CD4-positive, alpha-beta T cell treated with Interleukin-15 for 4 hours (primary cell): ENCODE results near the gene MRPL48.
"Not testable (repeated sequence)": the region's sequence is repeated elsewhere in the genome, so short reads cannot be mapped to it uniquely, and the experiment has no call there.

ENCODE experiments used
- DNase-seq: peaks from one replicate; pipeline ENCODE4 v3.0.0-alpha.2; 2020; ENCODE audit warnings: low spot score

Gene MRPL48

GRCh38 chr11:73839123-73839457 lies 51.4 kb downstream of the MRPL48 start:
- DNase-seq, result no peak

GRCh38 chr11:73851046-73851764 lies 63.5 kb downstream of the MRPL48 start:
- DNase-seq, result no peak

- no peak for DNase-seq
These were observed 64.4 kb downstream of the MRPL48 start for GRCh38 chr11:73852049-73852448.

DNA sequence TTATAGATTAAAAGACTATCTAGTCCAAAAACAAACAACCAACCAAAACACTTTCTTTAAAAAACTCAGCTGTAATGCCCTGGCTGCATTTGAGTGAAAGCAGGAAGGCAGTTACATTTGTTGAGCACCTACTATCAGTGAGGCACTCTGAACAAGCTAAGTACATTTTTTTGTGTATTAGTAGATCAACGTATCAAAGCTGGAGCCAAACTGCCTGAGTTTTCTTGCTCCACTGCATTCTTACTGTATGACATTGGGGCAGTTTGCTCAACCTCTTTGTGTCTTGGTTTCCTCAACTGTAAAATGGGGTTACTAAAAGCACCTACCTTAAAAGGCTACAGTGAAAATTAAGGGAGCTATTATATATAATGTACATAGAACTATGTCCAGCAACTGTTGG lies 67.0 kb downstream of the MRPL48 start:
- DNase-seq, result no peak

- no peak for DNase-seq
These were observed 68.4 kb downstream of the MRPL48 start for GRCh38 chr11:73856031-73856567.

GRCh38 chr11:73859671-73860070 lies 72.0 kb downstream of the MRPL48 start:
- DNase-seq, result no peak

GRCh38 chr11:73860202-73860601 lies 72.5 kb downstream of the MRPL48 start:
- DNase-seq, result no peak

- no peak for DNase-seq
These were observed 75.3 kb downstream of the MRPL48 start for GRCh38 chr11:73862986-73863385.

- DNase-seq, result no peak
These were observed 78.5 kb downstream of the MRPL48 start for GRCh38 chr11:73866095-73866579.

- no peak for DNase-seq
These were observed 78.9 kb downstream of the MRPL48 start for GRCh38 chr11:73866586-73866996.

DNA sequence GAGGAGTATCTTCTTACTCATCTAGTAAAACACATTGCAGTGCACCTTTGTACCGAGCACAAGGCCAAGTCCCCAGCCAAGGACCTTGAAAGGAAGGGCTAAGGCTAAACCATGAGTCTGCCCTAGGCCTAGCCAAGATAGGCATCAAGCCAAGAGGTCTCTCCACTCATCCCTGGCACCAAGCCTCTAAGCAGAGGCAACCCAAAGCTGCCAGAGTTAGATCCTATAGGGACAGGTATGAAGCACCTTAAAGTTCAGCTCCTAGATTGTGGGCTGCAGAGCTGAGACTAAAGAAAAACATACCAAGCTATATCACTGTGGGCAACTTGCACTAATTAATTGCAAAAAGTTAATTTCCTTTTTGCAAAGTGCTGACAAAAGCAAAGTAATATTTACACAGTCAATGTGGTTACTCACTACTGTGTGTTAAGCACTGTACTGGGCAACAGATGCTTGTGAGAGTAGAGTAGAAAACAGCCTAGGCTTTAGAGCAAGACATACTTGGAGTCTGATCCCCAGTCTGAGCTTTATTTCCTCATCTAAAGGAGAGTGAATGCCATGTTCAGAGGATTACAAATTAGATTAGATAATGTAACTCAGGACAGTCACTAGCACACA lies 81.8 kb downstream of the MRPL48 start:
- DNase-seq, result no peak

DNA sequence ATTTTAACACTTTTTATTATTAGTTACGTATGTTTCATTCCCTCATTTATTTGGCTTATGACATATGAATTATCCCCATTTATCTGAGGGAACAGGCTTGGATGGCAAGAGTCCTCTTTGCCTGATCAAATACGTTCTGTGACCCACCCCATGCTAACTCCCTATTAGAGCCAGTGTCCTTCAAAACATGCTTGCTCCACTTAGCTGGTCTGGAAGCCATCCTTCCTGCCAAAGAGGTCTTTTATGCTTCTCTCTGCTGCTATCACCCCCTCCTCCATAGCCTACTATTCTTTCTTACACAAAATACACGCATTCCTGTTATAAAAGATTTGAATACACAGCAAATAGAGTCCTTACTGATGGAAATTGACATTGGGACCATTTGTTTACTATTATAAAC lies 82.6 kb downstream of the MRPL48 start:
- DNase-seq, result no peak

- DNase-seq, result no peak
These were observed 85.2 kb downstream of the MRPL48 start for GRCh38 chr11:73872749-73873357.

DNA sequence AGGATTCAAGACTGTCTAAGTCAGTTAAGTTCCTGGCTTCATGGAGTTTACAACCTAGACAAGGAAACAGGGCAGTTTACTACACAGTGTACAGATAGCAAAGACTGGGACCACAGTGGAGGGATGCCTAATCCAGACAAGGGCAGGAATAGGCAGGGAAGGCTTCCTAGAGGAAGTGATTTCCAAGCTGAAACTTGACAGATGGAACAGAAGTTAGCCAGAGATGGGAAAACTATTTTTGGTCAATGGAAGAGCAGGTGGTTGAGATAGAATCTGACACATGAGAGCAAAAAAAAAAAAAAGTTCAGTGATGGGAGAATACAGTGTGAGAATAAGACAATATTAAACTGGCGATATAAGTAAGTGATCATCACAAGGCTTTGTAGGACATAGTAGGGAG lies 87.7 kb downstream of the MRPL48 start:
- no peak for DNase-seq

DNA sequence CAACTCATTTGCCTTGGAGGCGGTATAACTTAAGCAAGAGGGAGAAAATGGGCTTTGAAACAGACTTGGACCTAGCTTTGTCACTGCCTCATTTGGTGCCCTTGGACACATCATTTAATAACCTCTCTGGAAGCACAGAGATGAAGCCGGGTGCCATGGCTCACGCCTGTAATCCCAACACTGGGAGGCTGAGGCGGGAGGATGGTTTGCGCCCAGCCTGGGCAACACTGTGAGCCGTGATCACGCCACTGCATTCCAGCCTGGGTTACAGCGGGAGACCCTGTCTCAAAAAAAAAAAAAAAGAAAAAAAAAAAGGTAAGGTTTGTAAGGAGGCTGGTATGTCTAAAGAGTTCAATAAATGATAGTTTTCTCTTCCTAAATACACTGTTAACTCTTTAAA lies 88.2 kb downstream of the MRPL48 start:
- no peak for DNase-seq

DNA sequence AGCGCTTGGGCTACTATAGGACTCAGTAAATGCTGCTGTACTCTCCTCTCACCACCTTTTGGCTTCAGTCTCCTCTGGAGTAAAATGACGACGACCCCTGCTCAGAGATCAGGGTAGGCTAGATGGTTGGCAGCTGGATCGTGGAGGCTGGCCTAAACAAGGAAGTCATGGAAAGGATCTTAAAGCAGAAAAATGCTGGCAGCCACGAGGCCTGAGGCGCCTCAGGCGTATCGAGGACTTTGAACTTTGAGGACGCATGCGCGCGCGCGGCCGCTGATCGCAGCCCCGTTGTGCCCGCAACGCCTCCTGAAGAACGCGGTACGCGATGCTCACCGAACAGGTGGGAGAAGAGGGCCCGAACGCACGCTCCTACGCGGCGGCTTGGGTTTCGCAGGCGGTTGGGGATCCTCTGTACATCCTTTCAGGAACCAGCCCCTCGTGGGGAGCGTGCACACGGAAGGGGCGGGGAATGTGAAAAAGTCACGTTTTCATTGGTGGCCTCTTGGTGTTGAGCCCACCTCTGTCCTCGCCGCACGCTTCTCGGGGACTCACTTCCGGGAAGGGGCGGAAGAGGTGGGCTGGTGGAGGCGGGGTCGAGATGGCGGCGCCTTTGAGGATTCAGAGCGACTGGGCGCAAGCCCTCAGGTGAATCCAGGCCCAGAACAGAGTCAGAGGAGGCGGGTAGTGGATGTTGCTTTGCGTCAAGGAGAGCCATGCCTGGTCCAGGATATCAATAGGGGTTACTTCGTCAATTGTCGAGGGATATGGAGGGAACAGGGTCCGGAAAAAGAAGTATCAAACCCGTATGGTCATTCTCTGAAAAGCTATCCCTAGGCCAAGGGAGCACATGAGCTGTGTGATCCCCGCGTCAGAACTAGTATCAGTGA lies 89.0 kb downstream of the MRPL48 start, which contains the start of the genes COA4 and PAAF1:
Gene COA4, minus strand, starts transcription at position 423 of the 887 bp plus-strand sequence. CDS start 3,468 bp downstream, outside the sequence.
Gene PAAF1, plus strand, starts transcription at position 576 of the 887 bp plus-strand sequence. Its CDS starts 23 bp downstream, at position 599.
- DNase-seq, result peak; percentile 93

DNA sequence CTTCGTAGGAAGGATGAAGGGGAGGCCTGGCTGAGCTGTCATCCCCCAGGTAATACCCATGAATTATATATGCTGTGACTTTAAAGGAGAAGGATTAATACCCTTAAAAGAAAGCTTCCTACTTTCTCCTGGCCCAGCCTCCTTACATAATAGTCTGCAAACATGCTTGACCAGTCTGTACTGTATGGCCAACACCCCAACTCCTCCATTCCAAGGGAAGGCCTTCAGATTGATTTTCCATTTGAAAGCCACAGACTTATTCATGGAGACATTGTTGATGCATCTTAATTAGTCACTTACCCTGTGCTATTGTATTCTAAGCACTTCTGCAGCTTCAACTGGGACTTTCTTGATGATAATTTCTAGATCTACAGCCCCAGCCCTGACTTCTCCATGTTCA lies 91.1 kb downstream of the MRPL48 start:
- DNase-seq, result no peak

DNA sequence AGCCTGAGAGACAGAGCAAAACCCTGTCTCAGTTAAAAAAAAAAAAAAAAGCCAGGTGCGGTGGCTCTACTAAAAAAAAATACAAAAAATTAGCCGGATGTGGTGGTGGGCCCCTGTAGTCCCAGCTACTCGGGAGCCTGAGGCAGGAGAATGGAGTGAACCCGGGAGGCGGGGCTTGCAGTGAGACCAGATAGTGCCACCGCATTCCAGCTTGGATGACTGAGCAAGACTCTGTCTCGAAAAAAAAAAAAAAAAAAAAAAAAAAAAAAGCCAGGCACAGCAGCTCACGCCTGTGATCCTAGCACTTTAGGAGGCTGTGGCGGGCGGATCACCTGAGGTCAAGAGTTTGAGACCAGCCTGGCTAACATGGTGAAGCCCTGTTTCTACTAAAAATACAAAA lies 92.8 kb downstream of the MRPL48 start:
- not testable (repeated sequence) for DNase-seq

DNA sequence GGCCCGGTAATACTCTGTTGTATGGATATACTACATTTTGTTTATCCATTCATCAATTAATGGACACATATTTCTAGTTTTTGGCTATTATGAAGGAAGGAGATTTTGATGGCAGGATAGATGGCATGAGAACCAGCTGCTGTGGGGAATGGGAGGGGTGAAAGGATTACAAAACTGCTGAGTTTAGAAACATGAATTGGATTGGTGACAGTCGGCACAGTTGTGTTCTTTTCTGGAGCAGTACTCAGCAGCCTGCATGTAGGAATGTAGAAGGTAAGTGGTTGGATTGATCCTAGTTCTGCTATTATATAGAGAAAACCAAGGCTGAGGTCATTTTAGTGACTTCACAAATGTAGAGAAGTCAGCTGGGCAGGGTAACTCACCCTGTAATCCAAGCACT lies 96.2 kb downstream of the MRPL48 start:
- no peak for DNase-seq

- DNase-seq, result no peak
These were observed 100.6 kb downstream of the MRPL48 start for GRCh38 chr11:73888244-73888643.

DNA sequence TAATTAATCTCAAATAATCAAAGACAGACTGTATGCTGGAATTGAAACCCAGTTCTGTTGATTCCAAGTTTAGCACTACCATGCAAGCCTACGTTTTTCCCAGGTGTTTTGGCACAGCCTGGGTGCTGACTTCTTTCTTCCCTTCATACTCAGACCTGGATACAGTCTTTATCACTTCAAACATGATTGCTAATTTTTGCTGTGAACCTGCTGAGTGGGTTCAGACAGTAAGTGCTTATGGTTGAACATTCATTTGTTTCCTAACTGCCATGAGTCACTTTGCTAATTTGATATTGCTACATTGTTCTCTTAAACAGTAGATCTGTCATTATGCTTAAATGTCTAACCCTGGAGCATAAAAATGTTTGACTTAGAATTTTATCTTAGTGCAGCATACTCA lies 101.3 kb downstream of the MRPL48 start:
- no peak for DNase-seq

- no peak for DNase-seq
These were observed 101.9 kb downstream of the MRPL48 start for GRCh38 chr11:73889536-73889935.
